K562 (cell line): ENCODE measurements around the gene CLCA1. TPM values are rescaled to one million over a fixed set of nuclear protein-coding genes. Genes with fewer than 3 reads are reported as not detected.
A peak's percentile ranks its signal among the peaks of the same experiment; 100 is the strongest.

Experiments
- ATF4 ChIP-seq: fragments of 450-650 bp; formaldehyde crosslinking; IDR thresholded peaks from 2 replicates; pipeline ENCODE4 v1.4.0; 2022; ENCODE audit warnings: mild to moderate bottlenecking, moderate library complexity
- EGR1 ChIP-seq: fragments of 450-650 bp; conservative IDR thresholded peaks from 2 replicates; pipeline ENCODE4 v1.6.1; 2017; ENCODE audit warnings: mild to moderate bottlenecking
- FOXJ3 ChIP-seq: sonication (generic); formaldehyde crosslinking; IDR thresholded peaks from 2 replicates; pipeline ENCODE4 v1.4.0; 2020; ENCODE audit warnings: mild to moderate bottlenecking, missing genetic modification reagents
- HEY1 ChIP-seq: fragments of 250-450 bp; sonication (Bioruptor Pico); IDR thresholded peaks from 2 replicates; pipeline ENCODE4 v1.5.0; 2020; ENCODE audit warnings: mild to moderate bottlenecking, moderate library complexity, borderline replicate concordance
- HOMEZ ChIP-seq: fragments of 250-450 bp; sonication (Bioruptor Pico); IDR thresholded peaks from 2 replicates; pipeline ENCODE4 v1.4.0; 2020; ENCODE audit warnings: mild to moderate bottlenecking, moderate library complexity
- KDM1A ChIP-seq, 2 experiments: fragments of 450-650 bp; IDR thresholded peaks; 2 replicates each; pipeline ENCODE4 v1.6.1; 2016; ENCODE audit warnings: mild to moderate bottlenecking in 2 of 2
- MED1 ChIP-seq: sonication (generic); formaldehyde crosslinking; IDR thresholded peaks from 2 replicates; pipeline ENCODE4 v1.8.1; 2023; ENCODE audit warnings: missing genetic modification reagents, borderline replicate concordance
- NCOA4 ChIP-seq: fragments of 450-650 bp; IDR thresholded peaks from 2 replicates; pipeline ENCODE4 v1.6.1; 2018; ENCODE audit warnings: mild to moderate bottlenecking; ENCODE audit not compliant: partially characterized antibody
- PCBP2 ChIP-seq: fragments of 200-400 bp; formaldehyde crosslinking; IDR thresholded peaks from 2 replicates; pipeline ENCODE4 v1.6.1; 2018; ENCODE audit warnings: low read length, low read depth, mild to moderate bottlenecking, moderate library complexity; ENCODE audit not compliant: poor library complexity, severe bottlenecking
- PHTF2 ChIP-seq: fragments of 250-450 bp; sonication (Bioruptor Pico); IDR thresholded peaks from 2 replicates; pipeline ENCODE4 v1.5.0; 2021; ENCODE audit warnings: mild to moderate bottlenecking
- SMARCC2 ChIP-seq: fragments of 450-650 bp; IDR thresholded peaks from 2 replicates; pipeline ENCODE4 v1.6.1; 2017; ENCODE audit warnings: antibody characterized with exemption, moderate library complexity, mild to moderate bottlenecking, low read depth
- SRSF3 ChIP-seq: fragments of 200-400 bp; formaldehyde crosslinking; IDR thresholded peaks from 2 replicates; pipeline ENCODE4 v1.6.1; 2016; ENCODE audit warnings: mild to moderate bottlenecking, low read length, moderate library complexity; ENCODE audit not compliant: insufficient read depth
- TRIM28 ChIP-seq: fragments of 450-650 bp; IDR thresholded peaks from 2 replicates; pipeline ENCODE4 v1.6.1; 2017
- ZBTB7A ChIP-seq: IDR thresholded peaks from 2 replicates; pipeline ENCODE4 v1.6.1; 2011; ENCODE audit warnings: low read depth, mild to moderate bottlenecking, low read length, moderate library complexity, borderline replicate concordance; ENCODE audit not compliant: control insufficient read depth
- ZMIZ1 ChIP-seq, 2 experiments: fragments of 150-350 bp in 1 of 2; IDR thresholded peaks; 2 replicates each; pipeline ENCODE4 v1.6.1; 2012 to 2016; ENCODE audit warnings: low read depth in 2 of 2, low read length in 2 of 2, mild to moderate bottlenecking in 1 of 2, moderate library complexity in 1 of 2
- ZNF217 ChIP-seq: sonication (generic); formaldehyde crosslinking; IDR thresholded peaks from 2 replicates; pipeline ENCODE4 v1.8.0; 2022; ENCODE audit warnings: mild to moderate bottlenecking, missing genetic modification reagents
- ZNF280B ChIP-seq: fragments of 250-450 bp; sonication (Bioruptor Pico); IDR thresholded peaks from 2 replicates; pipeline ENCODE4 v1.5.1; 2021; ENCODE audit warnings: mild to moderate bottlenecking
- ZNF398 ChIP-seq: fragments of 250-450 bp; sonication (Bioruptor Pico); IDR thresholded peaks from 2 replicates; pipeline ENCODE4 v1.8.0; 2021; ENCODE audit warnings: moderate library complexity, mild to moderate bottlenecking, inconsistent platforms
- ZNF668 ChIP-seq: fragments of 250-450 bp; sonication (Bioruptor Pico); IDR thresholded peaks from 2 replicates; pipeline ENCODE4 v1.8.0; 2022; ENCODE audit warnings: mild to moderate bottlenecking, inconsistent platforms
- ZNF77 ChIP-seq: fragments of 250-450 bp; sonication (Bioruptor Pico); IDR thresholded peaks from 2 replicates; pipeline ENCODE4 v1.5.0; 2020
- polyA plus RNA-seq, 8 experiments: library from polyadenylated mRNA; depleted of rRNA in 4 of 8; stranded (reverse) in 5 of 8; unstranded in 3 of 8; fragments of >200 nt; fragmentation: Nextera tagmentation in 2 of 8; fragmentation: Illumina TruSeq in 1 of 8; extraction: Ambion mirVana in 2 of 8; extraction: Trizol in 1 of 8; gene quantifications; 2 replicates each; pipeline versions ENCODE4 v1.2.1 to v1.2.3, GENCODE V29; 2011 to 2014; ENCODE audit warnings: inconsistent platforms in 1 of 8, missing spikeins in 1 of 8
- total RNA-seq, 7 experiments: library from RNA; depleted of rRNA in 6 of 7; stranded (reverse); fragments of >200 nt in 6 of 7; fragmentation: Illumina TruSeq in 2 of 7; extraction: Trizol in 2 of 7; gene quantifications; 2 replicates each; pipeline versions ENCODE4 v1.2.1 to v1.2.3, GENCODE V29; 2011 to 2021; ENCODE audit warnings: low replicate concordance in 1 of 7

The CLCA1 gene
- total and polyA plus RNA-seq, 9 of the 15 experiments (the other 6 are each of a cell fraction or from before 2014, with no cell fraction given) = 0.03 to 0.08 (median 0.04) TPM; not detected in 6

GRCh38 chr1:86461482-86461881 is 7.2 kb upstream of the CLCA1 start (continued):
- TF ChIP-seq MED1 (CRISPR knock-in tag) (no peak), SMARCC2 (no peak), SRSF3 (no peak), ZNF668 (CRISPR knock-in tag) (peak; percentile 99), ZNF280B (CRISPR knock-in tag) (peak; percentile 92; the same call in 1 of the 2 replicates), ZNF77 (CRISPR knock-in tag) (0 out of 2 replicates have a peak, but pooled peaks have one; percentile 39), ZNF217 (CRISPR knock-in tag) (no peak), ZMIZ1 (IDR thresholded peaks at IDR 0.05; ENCODE audit: low read depth in 2 of 2, low read length in 2 of 2) (peak in 1 of 2 experiments; percentile 77; a peak in 2 of 4 replicates), TRIM28 (0 out of 2 replicates have a peak, but pooled peaks have one; percentile 55), ZBTB7A (peak; percentile 48; the same call in 1 of the 2 replicates), HOMEZ (CRISPR knock-in tag) (peak; percentile 99), ZNF398 (CRISPR knock-in tag) (peak; percentile 97), PHTF2 (peak; percentile 95), PCBP2 (no peak), EGR1 (no peak), FOXJ3 (CRISPR knock-in tag) (no peak), NCOA4 (no peak), ATF4 (peak; percentile 97), HEY1 (CRISPR knock-in tag) (peak; percentile 72; the same call in 1 of the 2 replicates), KDM1A (IDR thresholded peaks at IDR 0.05) (peak; percentile 60 to 85)
